ENCODE results near the gene CHIC1.

- no peak for TF ChIP-seq POLR2AphosphoS5 (IDR thresholded peaks at IDR 0.05; ENCODE audit: low read depth, low read length)
- peak; percentile 51 for TF ChIP-seq POLR2A (IDR thresholded peaks at IDR 0.05; ENCODE audit: low read depth, low read length)
Observed at GRCh38 chrX:73562984-73563737, at the start of gene CHIC1.

Measured in GM12892 (cell line).